ENCODE measurements around the gene OR52H1. TPM values are rescaled to one million over a fixed set of nuclear protein-coding genes. Genes with fewer than 3 reads are reported as not detected.

The OR52H1 gene
- total and polyA plus RNA-seq, 9 of the 15 experiments (the other 6 are each of a cell fraction or from before 2014, with no cell fraction given) = 0.15 TPM; not detected in 8

GRCh38 chr11:5596607-5597201 is 48.4 kb upstream of the OR52H1 start, which contains the start of gene TRIM6 (continued):
- TF ChIP-seq CTCF (IDR thresholded peaks at IDR 0.05 in 2 of 3, conservative IDR thresholded peaks at IDR 0.05 in 1 of 3; ENCODE audit: insufficient read depth in 2 of 3, low read depth in 1 of 3, low read length in 3 of 3) = no peak
- no peak for TF ChIP-seq HBP1 (CRISPR knock-in tag; IDR thresholded peaks at IDR 0.05)
- TF ChIP-seq CTBP1 (IDR thresholded peaks at IDR 0.05; ENCODE audit: borderline replicate concordance) = peak; percentile 83
- TF ChIP-seq HDAC1 (IDR thresholded peaks at IDR 0.05) = peak in 1 of 2 experiments; percentile 81; a peak in 2 of 4 replicates
- TF ChIP-seq FIP1L1 (IDR thresholded peaks at IDR 0.05; ENCODE audit: low read depth, low read length, poor library complexity, severe bottlenecking) = no peak
- TF ChIP-seq MGA (IDR thresholded peaks at IDR 0.05) = no peak
- TF ChIP-seq FOXK2 (conservative IDR thresholded peaks at IDR 0.05 in 1 of 2, IDR thresholded peaks at IDR 0.05 in 1 of 2; ENCODE audit: low read depth in 2 of 2) = no peak; a peak in 1 of 4 replicates
- TF ChIP-seq ATF1 (CRISPR knock-in tag; IDR thresholded peaks at IDR 0.05) = no peak
- TF ChIP-seq ATF1 (tag; IDR thresholded peaks at IDR 0.05) = peak; percentile 28; the same call in 1 of the 2 replicates
- peak; percentile 87 for TF ChIP-seq SMAD4 (CRISPR knock-in tag; conservative IDR thresholded peaks at IDR 0.05)
- TF ChIP-seq ARHGAP35 (IDR thresholded peaks at IDR 0.05; ENCODE audit: partially characterized antibody) = no peak
- no peak for TF ChIP-seq ZNF282 (CRISPR knock-in tag; IDR thresholded peaks at IDR 0.05)
- TF ChIP-seq FOSL1 (tag; conservative IDR thresholded peaks at IDR 0.05) = no peak
- TF ChIP-seq ZBTB17 (CRISPR knock-in tag; IDR thresholded peaks at IDR 0.05) = no peak
